DMS79 (cell line): Measurements from ENCODE around the gene P2RX7.

Experiments used
- DNase-seq: peaks from one replicate; lab custom pipeline; 2025; lab: John Stamatoyannopoulos, UW

The P2RX7 gene

GRCh38 chr12:121110211-121110940 is 22.3 kb upstream of the P2RX7 start:
- no peak for DNase-seq

GRCh38 chr12:121111684-121112083 is 21.0 kb upstream of the P2RX7 start:
- DNase-seq = no peak

GRCh38 chr12:121112496-121112895 is 20.2 kb upstream of the P2RX7 start:
- DNase-seq = no peak

DNA sequence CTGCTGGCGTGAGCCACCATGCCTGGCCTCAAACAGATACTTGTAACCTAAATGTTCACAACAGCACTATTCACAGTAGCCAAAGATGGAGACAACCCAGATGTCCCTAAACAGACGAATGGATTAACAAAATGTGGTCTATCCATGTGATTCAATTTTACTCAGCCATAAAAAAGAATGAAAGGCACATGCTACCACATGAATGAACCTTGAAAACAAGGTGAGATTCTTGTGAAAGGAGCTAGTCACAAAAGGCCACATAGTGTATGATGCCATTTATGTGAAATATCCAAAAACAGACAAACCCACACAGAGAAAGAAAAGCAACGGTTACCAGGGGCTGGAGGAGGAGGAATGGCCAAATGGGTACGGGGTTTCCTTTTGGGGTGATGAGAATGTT is 19.6 kb upstream of the P2RX7 start:
- DNase-seq = no peak

- DNase-seq = no peak
These were observed 18.5 kb upstream of the P2RX7 start for GRCh38 chr12:121114019-121114639.

DNA sequence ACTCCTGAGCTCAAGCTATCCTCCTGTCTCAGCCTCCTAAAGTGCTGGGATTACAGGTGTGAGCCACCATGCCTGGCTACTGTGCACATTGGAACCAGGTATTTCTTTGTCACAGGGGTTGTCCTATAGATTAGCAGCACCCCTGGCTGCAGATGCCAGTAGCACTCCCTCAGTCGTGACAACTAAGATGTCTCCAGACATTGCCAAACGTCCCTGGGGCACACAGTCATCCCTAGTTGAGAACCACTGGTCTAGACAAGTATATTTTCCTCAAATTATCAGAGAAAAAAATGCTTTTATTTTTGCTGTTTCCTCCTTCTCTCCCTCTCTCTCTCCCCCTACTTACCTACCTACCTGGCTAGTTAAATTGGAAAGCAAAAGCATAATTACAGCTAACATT is 17.9 kb upstream of the P2RX7 start:
- DNase-seq = no peak

DNA sequence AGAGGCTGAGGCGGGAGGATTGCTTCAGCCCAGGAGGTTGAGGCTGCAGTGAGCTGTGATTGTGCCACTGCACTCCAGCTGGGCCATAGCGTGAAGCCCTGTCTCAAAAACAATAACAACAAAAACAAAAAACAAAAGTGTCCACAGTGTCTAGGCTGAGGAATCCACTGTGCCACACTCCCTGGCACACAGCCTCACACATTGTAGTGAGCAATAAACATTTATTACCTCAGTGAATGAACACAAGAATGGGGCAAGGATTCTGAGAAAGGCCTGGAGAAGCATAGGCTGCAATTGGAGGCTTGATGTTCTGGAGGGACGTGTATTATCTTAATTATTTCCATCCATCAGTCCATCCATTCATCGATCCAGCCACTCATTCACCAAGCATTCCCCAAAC is 17.1 kb upstream of the P2RX7 start:
- DNase-seq = no peak

DNA sequence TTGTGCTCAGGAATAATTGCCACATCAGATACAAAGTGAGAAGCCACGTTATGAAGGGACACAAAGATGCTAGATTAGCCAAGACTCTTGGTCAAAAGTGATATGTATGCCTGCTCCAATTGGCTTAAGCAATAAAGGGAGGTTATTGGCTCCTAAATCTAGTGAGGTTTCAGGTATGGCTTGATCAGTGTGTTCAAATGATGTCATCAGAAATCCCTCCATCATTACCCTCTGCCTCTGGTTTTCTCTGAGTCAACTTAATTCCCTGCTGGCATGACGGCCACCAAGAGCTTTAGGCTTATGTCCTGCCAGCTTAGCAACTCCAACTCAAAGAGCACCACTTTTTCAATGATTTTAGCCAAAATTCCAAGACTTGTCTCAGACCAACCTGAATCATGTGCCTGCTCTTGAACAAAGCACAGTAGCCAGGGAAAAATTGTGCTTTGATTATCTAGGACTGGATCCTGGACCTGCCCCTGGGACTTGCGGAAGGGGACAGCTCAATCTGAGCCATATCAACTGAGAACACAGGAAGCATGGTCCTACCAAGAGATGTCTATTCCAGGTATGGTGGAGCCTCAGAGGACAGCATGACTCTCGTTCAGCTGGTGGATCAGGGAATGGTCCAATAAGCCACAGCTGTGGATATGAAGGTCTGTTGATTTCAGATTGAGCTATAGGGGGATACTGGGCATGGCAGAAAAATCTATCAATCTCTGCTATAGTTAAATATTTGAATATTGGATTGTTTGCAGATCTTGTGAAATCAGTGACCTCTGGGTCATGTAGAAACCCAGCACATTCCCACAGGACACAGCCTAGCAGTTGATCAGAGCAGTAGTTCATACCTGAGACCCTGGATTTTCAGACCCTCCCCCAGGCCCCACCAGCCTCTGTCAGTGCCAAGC is 16.1 kb upstream of the P2RX7 start:
- DNase-seq = no peak

- DNase-seq = no peak
These were observed 15.4 kb upstream of the P2RX7 start for GRCh38 chr12:121117226-121117777.

GRCh38 chr12:121120323-121120722 is 12.4 kb upstream of the P2RX7 start:
- DNase-seq = no peak

DNA sequence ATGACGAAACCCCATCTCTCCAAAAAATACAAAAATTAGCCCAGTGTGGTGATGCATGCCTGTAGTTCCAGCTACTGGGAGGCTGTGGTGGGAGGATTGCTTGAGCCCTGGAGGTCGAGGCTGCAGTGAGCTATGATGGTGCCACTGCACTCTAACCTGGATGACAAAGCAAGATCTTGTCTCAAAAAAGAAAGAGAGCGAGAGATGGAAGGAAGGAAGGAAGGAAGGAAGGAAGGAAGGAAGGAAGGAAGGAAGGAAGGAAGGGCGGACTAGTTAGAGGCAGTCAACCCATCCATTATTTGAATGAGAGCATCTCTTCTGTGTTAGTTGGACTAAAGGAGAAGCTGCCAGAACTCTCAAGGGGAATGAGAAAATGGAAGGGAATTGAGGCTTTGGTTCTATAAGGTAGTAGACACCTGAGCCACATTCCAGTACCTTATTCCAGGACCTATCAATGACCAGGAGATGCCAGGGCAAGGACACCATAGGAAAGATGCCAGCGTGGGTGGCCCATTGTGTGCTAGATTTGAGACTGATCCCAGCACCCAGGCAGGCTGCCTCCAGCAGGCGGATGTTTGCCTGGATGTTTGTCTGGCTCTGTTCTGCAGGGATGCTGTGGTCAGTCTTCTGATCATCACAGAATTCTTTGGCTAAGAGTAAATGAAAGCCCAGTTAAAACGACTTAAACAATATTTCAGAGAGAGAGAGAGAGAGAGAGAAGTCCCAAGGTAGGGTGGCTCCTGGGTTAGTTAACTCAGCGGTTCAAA is 11.5 kb upstream of the P2RX7 start:
- no peak for DNase-seq

DNA sequence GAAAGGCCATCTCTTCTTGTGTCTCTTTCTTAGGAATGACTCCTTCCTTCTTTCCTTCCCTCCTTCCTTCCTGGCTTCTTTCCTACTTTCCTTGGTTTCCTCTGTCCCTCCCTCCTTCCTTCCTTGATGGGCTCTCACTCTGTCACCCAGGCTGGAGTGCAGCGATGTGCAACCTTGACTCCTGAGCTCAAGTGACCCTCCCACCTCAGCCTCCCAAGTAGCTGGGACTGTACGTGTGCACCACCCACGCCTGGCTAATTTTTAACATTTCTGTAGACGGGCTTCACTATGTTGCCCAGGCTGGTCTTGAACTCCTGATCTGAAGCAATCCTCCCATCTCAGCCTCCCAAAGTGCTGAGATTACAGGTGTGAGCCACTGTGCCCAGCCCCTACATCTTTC is 10.9 kb upstream of the P2RX7 start:
- DNase-seq = no peak

GRCh38 chr12:121123488-121123887 is 9.2 kb upstream of the P2RX7 start:
- DNase-seq = no peak

GRCh38 chr12:121124402-121125109 is 8.1 kb upstream of the P2RX7 start:
- no peak for DNase-seq

- DNase-seq = no peak
These were observed 5.2 kb upstream of the P2RX7 start for GRCh38 chr12:121127501-121127900.

GRCh38 chr12:121128908-121129810 is 3.5 kb upstream of the P2RX7 start:
- DNase-seq = no peak

DNA sequence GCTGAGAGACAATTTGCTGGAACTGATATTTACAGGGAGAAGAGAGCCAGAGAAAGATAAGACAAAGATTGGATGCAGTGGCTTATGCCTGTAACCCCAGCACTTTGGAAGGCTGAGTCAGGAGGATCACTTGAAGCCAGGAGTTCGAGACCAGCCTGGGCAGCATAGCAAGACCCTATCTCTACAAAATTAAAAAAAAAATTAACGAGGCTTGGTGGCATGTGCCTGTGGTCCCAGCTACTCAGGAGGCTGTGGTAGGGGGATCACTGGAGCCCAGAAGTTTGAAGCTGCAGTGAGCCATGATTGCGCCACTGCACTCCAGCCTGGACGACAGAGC is 2.9 kb upstream of the P2RX7 start:
- DNase-seq = no peak

DNA sequence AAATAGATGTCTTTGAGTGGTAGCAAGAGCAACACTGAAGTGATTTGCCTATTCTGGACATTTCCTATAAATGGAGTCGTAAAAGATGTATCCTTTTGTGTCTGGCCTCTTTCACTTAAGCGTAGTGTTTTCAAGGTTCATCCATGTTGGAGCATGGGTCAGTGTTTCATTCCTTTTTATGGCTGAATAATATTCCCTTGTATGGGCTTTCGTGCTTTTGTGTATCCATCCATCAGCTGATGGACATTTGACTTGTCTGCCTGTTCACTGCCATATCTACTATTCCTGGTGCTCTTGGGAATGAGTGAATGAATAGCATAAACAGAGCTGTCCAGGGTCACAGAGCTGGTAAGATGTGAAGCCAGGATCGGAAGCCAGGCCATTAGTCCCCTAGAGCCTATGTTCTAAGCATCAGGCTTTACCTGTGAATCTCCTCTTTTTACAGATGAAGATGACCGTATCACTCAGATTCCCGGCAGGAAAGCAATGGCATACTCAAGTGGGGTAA is 1.8 kb upstream of the P2RX7 start:
- no peak for DNase-seq

- no peak for DNase-seq
These were observed 735 bp upstream of the P2RX7 start for GRCh38 chr12:121131941-121132341.

GRCh38 chr12:121133838-121134237 is 1.2 kb downstream of the P2RX7 start:
- no peak for DNase-seq
